Omental fat pad (tissue), 4 donors: ENCODE results near the gene DHX32. TPM values are rescaled to one million over a fixed set of nuclear protein-coding genes. Genes with fewer than 3 reads are reported as not detected.

ENCODE experiments used
- ATAC-seq: fragments of 150-250 bp; one replicate; pipeline ENCODE4 v1.9.1; 2016; ENCODE audit warnings: mild to moderate bottlenecking, moderate library complexity; ENCODE audit not compliant: low FRiP score
- DNase-seq: peaks from one replicate; pipeline ENCODE4 v3.0.0-alpha.2; 2019; ENCODE audit warnings: low spot score
- total RNA-seq, 4 donors: library from RNA; depleted of rRNA; stranded (reverse); fragments of >200 nt; gene quantifications; one replicate each; pipeline ENCODE4 v1.1.0, GENCODE V29; 2016
- TF ChIP-seq, protein P1 (sequence below), 3 donors: fragments of 450-650 bp; IDR thresholded peaks; one replicate each; pipeline ENCODE4 v1.5.1; 2016 to 2017; ENCODE audit warnings: antibody characterized with exemption in 3 of 3, mild to moderate bottlenecking in 3 of 3, moderate library complexity in 2 of 3

The DHX32 gene
- total RNA-seq, 4 donors from 2014 or later, result 16.7 to 27.4 (median 21.4) TPM

DNA sequence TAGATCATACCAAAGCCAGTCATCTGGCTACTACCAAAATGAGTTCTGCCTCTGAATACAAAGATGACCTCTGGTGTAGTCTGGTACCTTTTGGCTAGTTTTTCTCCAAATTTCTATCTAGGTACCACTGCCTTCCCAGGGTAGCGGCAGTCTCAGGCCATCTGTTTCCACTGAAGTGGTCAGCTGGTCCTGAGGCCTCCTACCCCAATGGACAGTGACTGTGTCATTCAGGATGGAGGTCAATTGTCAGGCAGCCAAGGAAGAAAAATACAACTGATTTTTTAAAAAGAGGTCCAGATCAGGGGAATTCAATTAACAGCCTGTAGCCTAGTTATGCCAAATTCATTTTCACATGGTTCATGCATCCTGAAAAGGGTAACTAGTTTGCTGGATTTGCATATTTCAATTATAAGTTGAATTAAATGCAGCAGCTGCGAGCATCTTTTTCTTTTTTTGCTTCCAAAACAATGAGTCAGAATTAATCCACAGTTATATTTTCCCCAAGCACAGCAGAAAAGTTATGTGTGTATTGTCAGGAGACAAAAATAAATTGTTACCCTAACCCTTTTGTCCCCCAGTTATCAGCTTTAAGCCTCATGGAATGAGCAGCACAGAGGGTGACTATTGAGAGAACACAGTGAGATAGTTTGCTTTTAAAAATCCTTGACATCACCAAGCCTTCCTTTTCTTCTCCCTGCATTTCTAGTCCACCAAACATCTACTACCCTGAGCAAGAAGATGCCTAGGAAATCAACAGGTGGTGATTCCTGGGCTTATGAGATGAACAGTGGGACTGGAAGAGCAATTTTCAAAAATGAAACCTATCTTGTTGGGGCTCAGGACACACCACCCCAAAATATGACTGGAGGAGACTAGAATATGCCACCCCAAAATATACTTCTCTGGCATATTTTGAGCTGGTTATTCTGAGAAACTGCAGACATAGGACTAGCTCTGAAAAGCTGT is 30.0 kb downstream of the DHX32 start:
- ATAC-seq (no peak), DNase-seq (no peak)
- TF ChIP-seq, protein P1, sequence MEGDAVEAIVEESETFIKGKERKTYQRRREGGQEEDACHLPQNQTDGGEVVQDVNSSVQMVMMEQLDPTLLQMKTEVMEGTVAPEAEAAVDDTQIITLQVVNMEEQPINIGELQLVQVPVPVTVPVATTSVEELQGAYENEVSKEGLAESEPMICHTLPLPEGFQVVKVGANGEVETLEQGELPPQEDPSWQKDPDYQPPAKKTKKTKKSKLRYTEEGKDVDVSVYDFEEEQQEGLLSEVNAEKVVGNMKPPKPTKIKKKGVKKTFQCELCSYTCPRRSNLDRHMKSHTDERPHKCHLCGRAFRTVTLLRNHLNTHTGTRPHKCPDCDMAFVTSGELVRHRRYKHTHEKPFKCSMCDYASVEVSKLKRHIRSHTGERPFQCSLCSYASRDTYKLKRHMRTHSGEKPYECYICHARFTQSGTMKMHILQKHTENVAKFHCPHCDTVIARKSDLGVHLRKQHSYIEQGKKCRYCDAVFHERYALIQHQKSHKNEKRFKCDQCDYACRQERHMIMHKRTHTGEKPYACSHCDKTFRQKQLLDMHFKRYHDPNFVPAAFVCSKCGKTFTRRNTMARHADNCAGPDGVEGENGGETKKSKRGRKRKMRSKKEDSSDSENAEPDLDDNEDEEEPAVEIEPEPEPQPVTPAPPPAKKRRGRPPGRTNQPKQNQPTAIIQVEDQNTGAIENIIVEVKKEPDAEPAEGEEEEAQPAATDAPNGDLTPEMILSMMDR (IDR thresholded peaks at IDR 0.05), result no peak

DNA sequence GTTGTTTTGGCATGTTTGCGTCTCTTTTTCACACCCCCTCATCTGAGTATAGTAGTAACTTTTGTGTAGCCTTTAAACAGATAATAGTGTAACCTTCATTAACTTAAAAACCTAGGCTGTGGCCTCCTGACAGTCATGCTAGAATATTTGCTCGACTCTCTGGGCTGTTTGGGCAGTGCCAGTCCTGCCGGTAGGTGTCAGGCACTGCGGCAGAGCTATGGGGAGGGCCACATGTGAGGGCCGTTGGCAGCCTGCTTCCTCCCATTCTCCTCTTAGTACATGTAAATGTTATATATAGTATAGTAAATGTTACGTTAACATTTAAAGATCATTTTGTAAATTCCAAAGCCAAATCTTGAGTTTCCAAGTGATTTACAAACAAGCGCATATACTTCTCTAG is 31.6 kb downstream of the DHX32 start:
- DNase-seq (no peak), ATAC-seq (no peak)
- TF ChIP-seq, protein P1 (IDR thresholded peaks at IDR 0.05), result no peak

DNA sequence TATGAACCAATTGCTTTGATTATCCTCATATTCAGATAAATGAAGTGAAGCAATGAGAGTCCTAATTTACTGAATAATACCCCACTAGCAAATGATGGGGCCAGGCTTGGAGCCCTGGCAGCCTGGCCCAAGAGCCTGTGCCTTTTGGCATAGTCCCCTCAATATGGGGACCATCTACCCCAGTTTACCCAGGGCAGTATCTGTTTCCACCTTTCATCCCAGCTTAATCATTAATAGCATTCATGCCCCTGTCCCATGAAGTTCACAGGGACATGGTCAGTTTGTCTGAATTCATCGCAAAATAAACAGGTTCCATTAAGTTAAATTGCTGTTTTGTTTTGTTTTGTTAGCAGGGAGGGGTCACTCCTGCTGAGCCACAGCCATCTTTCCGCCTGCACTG is 32.2 kb downstream of the DHX32 start:
- DNase-seq (no peak), ATAC-seq (no peak)
- TF ChIP-seq, protein P1 (IDR thresholded peaks at IDR 0.05), result no peak

DNA sequence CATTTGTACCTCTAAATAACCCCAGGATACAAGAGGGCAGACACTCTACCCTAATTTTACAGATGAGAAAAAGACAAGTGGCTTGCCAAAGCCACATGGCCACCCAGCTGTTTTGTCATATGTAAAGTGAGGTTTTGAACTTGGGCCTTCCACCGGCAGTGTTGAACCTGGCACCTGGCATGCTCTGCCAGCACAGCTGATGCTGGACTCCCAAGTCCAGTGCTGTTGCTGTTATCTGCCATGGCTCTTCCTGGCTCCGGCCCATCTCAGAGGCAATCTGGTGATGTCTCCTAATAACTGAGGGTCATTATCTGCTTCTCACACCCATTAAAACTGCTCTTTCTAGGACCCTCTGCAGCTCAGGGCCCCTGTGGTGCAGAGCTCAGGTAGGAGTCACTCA is 32.7 kb downstream of the DHX32 start:
- DNase-seq (no peak), ATAC-seq (no peak)
- TF ChIP-seq, protein P1 (IDR thresholded peaks at IDR 0.05), result no peak

- TF ChIP-seq, protein P1 (IDR thresholded peaks at IDR 0.05), result no peak
- no peak for ATAC-seq
- no peak for DNase-seq
Observed at GRCh38 chr10:125846894-125847293, 34.2 kb downstream of the DHX32 start.

- TF ChIP-seq, protein P1 (IDR thresholded peaks at IDR 0.05), result no peak
- DNase-seq, result no peak
- ATAC-seq, result no peak
Observed at GRCh38 chr10:125845617-125846016, 35.5 kb downstream of the DHX32 start.

DNA sequence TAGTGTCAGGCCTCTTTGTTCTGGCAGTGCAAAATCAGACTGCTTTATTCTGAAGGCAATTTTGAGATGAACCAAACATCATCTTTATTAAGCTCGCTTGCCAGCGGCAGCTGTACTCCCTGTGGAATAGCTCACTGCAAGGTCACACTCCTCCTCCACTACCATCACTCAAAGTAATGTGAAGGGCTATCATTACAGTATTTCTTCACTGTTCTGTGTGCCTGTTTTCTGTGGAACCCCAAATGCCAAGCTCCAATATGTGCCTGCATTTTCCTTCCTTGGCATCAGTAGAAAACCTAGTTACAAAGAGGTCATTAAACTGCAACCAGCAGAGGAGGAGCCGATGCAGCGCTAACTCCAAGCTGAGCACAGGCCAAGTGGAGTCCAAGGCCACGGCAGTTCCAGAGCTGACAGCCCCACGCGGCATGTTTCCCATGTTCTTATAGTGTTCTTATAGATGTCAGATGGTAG is 36.3 kb downstream of the DHX32 start:
- DNase-seq, result no peak
- TF ChIP-seq, protein P1 (IDR thresholded peaks at IDR 0.05), result no peak
- no peak for ATAC-seq
